AG09319 (cell line): ENCODE data around the gene GMPR2.

Source experiments
- DNase-seq: peaks from one replicate; pipeline ENCODE4 v3.0.0-alpha.2; 2010; ENCODE audit warnings: low read depth; ENCODE audit errors: extremely low read depth
- TF ChIP-seq, protein P1 (sequence below): IDR thresholded peaks from 2 replicates; pipeline ENCODE4 v1.5.1; 2011; ENCODE audit warnings: low read depth, mild to moderate bottlenecking, inconsistent platforms, low read length, moderate library complexity

Gene GMPR2

DNA sequence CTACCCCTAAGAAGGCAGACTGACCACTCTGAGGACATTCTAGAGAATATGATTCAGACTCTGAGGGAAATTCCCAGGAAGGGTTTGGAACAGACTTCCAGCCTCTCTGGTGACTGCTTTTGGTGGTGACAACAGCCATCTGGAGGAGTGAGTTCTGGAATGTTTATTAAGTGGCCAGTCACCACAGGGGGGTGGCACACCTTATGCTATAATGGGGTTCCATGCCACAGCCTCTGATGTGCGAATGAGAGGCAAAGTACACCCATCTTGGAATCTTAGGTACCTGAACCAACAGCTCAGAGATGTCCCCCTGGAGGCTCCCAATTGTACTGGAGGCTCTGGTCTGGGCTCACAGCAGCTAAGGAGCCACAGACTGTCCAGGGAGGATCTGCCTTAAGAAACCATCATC lies 19.2 kb downstream of the GMPR2 start:
- no peak for DNase-seq
- TF ChIP-seq, protein P1, sequence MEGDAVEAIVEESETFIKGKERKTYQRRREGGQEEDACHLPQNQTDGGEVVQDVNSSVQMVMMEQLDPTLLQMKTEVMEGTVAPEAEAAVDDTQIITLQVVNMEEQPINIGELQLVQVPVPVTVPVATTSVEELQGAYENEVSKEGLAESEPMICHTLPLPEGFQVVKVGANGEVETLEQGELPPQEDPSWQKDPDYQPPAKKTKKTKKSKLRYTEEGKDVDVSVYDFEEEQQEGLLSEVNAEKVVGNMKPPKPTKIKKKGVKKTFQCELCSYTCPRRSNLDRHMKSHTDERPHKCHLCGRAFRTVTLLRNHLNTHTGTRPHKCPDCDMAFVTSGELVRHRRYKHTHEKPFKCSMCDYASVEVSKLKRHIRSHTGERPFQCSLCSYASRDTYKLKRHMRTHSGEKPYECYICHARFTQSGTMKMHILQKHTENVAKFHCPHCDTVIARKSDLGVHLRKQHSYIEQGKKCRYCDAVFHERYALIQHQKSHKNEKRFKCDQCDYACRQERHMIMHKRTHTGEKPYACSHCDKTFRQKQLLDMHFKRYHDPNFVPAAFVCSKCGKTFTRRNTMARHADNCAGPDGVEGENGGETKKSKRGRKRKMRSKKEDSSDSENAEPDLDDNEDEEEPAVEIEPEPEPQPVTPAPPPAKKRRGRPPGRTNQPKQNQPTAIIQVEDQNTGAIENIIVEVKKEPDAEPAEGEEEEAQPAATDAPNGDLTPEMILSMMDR = no peak

DNA sequence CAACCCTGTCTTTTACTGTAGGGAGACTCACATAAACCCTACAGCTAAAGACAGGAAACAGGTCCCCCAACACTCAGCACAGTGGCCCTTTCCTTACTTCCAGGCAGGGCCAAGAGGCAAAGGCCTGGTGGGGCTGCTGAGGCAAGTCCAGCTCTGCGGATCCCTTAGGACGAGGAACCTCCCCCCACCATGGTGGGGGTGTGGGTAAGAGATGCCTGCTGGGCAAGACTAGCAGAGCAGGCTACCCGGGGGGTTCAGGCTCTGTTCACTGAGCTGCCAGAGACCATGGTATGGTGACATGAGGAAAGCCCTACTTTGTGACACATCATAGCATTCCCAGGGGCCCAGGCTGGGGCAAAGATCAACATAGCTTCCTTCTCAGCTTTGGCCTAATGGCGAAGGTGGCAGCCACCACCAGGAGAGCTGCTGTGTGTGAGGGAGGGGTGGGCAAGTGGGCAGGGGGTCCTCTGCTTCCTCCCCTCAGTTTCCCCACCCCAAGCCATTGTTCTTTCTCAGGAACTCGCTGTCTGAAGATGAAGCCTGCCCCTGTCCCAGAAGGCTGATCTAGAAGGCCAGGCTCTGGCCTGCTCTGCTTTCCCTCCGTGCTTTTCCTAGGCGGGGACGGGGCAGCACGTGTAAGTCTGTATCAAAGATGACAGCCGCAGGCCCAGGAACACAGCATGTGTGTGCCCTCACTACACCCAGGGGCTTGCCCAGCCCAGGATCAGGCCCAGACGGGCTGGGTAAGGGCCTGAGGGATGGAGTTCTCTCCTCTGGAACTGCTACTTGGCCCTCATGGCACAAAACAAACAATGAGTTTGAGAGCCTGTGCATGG lies 19.8 kb downstream of the GMPR2 start:
- TF ChIP-seq, protein P1 = no peak
- no peak for DNase-seq

DNA sequence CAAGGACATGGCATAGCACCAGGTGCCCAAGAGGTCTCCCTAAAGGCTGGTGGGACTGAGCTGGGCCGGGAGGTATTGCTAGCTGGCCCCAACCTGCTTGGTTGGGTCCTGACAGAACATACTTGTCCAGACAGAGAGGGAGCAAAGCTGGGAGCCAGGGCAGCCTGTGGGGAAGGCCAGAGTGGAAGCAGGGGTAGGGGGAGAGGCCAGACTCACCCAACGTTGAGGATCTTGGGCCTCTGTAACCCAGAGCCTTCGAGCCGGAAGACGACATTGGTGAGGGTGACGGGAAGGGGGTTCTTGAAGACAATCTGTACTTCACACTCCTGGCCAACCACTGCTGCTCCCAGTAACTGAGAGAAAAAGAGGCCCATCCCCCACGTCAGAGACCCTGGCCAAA lies 21.2 kb downstream of the GMPR2 start:
- DNase-seq = no peak
- TF ChIP-seq, protein P1 = no peak

DNA sequence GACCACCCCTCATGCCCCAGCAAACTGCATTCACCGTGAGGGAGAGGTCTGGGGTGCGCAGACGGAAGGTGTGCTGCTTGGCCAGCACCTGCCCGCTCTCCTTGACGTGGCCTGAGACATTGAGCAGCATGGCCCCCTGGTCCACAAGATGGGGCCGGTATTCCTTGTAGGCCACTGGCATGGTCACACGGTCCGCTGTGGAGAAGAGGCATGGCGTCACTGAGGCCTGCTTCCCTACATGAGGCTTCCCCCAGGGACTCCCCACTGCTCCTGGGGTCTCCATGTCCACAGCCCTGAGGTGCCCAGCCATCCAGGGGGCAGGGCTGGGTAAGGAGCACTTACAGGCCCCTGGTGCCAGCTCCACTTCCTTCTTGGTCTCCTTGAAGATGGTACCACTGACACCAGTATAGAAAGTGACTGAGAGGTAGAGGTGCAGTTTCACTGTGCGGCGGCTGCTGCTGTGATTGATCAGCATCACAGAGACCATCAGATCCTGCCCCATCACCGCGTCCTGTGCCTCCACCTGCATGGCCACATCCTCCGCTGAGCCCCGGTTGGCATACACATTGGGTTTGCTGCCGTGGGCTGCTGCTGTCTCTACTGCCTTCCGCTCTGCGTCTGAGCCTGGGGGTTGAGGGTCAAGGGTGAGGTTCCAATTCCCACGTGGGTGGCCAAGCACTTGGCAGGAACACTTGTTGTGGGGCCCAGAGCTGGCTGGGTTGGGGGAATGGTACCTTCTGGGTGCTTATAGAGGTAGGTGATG lies 22.1 kb downstream of the GMPR2 start:
- no peak for DNase-seq

DNA sequence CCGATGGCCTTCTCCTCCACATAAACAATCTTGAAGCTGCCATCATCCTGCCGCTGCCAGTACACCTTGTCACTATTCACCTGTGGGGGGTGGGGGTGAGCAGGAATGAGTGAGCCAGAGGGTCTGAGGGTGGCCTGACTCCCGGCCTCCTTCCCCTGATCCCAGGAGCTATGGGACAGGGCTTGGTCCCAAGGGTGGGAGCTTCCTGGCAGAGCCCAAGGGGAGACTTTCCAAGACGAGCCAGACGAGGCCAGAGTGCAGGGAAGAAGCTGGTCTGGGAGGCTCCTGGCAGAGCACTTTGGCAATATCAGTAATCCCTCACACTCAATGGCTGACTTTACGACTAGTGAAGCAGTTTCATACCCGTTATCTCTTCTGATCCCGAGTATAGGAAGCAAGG lies 22.7 kb downstream of the GMPR2 start:
- DNase-seq = no peak
- TF ChIP-seq, protein P1 = no peak

More for the DNA sequence above, 22.1 kb downstream of the GMPR2 start:
- TF ChIP-seq, protein P1 = no peak

DNA sequence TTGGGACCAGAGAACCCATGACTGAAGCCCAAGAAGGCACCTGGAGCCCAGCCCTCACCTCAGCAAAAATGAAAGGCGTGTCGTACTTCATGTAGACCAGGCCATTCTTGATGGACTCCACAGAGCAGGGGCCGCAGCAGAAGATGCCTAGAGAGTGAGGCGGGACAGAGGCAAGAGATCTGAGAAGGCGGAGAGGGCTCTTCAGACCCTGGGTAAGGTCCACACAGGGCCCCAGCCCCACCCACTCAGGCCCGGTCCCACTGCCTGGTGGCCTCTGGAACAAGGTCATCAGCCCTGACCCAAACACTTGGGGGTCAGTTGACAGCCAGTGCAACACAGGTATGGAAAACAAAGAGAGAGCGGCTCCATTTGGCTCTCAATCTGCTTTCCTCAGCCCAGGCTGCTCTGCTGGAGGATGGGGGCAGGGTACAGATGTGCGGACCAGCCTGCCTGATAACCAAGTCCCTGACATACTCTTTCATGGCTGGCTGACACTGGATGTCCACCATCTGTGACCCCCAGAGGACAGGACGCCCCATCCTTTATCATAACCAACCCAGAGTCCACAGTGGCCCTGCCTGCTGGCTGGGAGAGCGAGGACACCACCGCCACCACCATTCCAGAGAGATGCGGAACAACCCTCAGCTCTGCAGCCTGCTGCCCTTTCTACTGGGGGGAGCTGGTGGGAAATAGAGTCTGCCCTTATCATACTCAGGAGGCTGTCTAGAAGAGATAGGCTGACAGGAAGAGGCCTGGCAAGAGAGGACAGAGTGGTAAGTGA lies 23.4 kb downstream of the GMPR2 start:
- TF ChIP-seq, protein P1 = no peak

DNA sequence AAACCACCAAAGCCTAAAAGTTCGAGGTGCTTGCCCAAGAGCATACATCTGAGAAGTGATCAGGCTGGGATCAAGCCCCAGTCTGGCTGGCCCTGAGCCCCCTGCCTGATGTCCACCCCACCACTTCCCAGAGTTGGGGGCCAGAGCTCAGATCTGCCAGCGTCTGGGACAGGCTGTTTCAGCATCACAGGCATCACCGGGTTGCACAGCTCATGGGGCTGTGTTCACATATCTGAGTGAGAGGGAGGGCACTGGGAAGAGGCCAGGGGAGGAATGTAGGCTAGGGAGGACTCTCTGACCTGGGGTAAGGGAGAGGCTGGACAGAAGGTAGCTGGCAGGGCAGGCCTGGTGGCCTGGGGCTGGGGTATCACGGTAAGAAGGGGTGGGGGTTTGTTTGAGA lies 24.2 kb downstream of the GMPR2 start:
- DNase-seq = no peak
- TF ChIP-seq, protein P1 = no peak

More for the DNA sequence above, 23.4 kb downstream of the GMPR2 start:
- no peak for DNase-seq
